Right ventricle myocardium superior (tissue), 1 donor: Measurements from ENCODE around the gene CNBP. TPM values are rescaled to one million over a fixed set of nuclear protein-coding genes. Genes with fewer than 3 reads are reported as not detected.
"Not testable (repeated sequence)": the region's sequence is repeated elsewhere in the genome, so short reads cannot be mapped to it uniquely, and the experiment has no call there.

Experiments
- ATAC-seq: fragments of 200-7000 bp; cut with Tn5 transposase; one replicate; pipeline ENCODE4 v1.9.1; 2020; ENCODE audit warnings: mild to moderate bottlenecking; ENCODE audit not compliant: poor library complexity
- DNase-seq: peaks from one replicate; pipeline ENCODE4 v3.0.0-alpha.2; 2020
- intact Hi-C: fragments of 100-400 bp; cut with DNase I; formaldehyde crosslinking; loops from one replicate; pipeline ENCODE4 v1.11.2; 2022
- total RNA-seq: library from RNA; stranded (reverse); fragmentation: NEBNext Ultra II Directional; extraction: Animal tissue kit (Norgen Biotek cat#: 25700); gene quantifications from one replicate; pipeline ENCODE4 v1.2.1, GENCODE V29; 2021
- donor health status: DM: no; HTN: yes; CAD: no; lungs with severe emphysema.

The CNBP gene
- total RNA-seq, 1 donor from 2014 or later, result 476 TPM

- DNase-seq (peak; percentile 57), ATAC-seq (peak; percentile 91)
- intact Hi-C loops, result no loop called here
Measured at GRCh38 chr3:129195731-129196256, 12.1 kb upstream of the CNBP start.

- ATAC-seq, intact Hi-C loops, DNase-seq: not testable (repeated sequence)
Measured at GRCh38 chr3:129189793-129190192, 6.1 kb upstream of the CNBP start.

GRCh38 chr3:129187857-129188256 lies 4.2 kb upstream of the CNBP start:
- ATAC-seq (no peak), DNase-seq (no peak)
- intact Hi-C loops, result no loop called here

DNA sequence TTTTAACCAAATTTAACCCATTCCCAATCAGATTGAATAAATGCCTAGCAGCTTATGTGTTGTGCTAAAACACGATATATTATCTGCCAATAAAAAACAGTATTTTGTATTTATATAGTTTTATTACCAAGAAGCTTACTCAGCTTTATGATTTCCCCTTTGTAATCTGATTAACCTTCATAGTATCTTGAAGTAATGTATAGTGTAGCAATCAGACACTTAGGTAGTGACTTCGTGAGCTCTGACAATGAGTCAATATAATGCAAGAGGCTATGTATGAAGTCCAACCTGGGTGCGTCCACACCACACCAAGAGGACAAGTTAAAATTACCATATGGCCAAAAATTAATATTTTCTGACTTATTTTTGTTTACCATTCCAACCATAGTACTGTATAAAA lies 2.1 kb upstream of the CNBP start:
- ATAC-seq, result no peak
- intact Hi-C loops, result no loop called here

DNA sequence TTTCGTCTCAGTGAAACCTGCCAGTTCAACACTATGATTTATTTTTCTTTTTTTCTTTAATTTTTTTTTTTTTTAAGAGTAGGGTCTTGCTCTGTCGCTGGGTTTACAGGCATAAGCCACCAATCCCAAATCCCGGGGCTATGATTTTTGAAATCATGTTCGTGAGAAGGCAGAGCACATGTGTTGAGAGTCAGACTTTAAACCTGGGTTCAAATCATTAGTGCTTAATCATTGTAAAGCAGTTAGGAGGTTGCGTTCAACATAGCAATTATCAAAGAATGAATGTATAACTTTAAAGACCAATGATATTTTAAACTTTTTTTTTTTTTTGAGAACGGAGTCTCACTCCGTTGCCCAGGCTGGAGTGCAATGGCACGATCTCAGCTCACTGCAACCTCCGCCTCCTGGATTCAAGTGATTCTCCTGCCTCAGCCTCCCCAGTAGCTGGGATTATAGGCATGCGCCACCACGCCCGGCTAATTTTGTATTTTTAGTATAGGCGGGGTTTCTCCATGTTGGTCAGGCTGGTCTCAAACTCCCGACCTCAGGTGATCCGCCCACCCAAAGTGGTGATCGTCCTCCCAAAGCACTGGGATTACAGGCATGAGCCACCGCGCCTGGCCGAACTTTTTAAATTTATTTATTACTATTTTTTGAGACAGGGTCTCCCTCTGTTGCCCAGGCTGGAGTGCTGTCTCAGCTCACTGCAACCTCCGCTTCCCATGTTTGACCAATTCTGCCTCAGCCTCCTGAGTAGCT lies 1.3 kb upstream of the CNBP start:
- not testable (repeated sequence) for DNase-seq, ATAC-seq
- intact Hi-C loops, result loop anchor here (5.0 kb wide), 1 partner anchor 42 kb away; no protein-coding TSS in a partner anchor

More for the DNA sequence above, 2.1 kb upstream of the CNBP start:
- DNase-seq, result no peak

GRCh38 chr3:129184396-129184657 lies 631 bp upstream of the CNBP start:
- no peak for DNase-seq
- ATAC-seq, result peak; percentile 15
- intact Hi-C loops, result loop anchor here (5.0 kb wide), 1 partner anchor 43 kb away; no protein-coding TSS in a partner anchor

DNA sequence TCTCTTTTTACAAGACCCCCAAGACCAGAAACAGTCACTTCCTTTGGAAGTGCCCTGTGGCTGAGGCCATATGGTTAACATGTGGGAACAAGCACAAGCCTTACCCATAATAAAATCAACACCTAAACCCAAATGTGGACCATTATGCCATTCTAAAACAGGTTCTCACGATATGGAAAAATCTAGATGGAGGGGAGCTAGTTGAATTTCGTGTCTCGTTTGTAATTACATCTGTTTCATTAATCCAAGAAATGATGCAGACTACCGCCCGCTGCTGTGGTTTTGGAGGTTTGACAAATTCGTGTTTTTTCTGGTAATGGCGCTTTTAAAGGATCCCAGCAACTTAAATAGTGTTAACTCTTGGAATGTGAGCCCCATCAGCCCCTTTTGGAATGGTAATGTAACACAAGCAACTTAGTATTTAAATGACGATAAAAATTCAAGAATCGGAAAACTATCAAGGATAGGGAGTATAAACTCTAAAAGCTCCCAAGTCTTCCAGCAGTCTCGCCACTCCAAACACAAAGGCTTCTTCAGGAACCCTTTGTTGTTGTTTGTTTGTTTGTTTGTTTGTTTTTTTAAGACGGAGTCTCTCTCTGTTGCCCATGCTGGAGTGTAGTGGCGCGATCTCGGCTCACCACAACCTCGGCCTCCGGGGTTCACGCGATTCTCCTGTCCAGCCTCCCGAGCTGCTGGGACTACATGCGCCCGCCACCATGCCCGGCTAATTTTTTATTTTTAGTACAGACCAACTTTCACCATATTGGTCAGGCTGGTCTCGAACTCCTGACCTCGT lies 1.1 kb downstream of the CNBP start:
- ATAC-seq (peak; percentile 9), DNase-seq (no peak)
- intact Hi-C loops, result loop anchor here (5.0 kb wide), 1 partner anchor 45 kb away; no protein-coding TSS in a partner anchor

DNA sequence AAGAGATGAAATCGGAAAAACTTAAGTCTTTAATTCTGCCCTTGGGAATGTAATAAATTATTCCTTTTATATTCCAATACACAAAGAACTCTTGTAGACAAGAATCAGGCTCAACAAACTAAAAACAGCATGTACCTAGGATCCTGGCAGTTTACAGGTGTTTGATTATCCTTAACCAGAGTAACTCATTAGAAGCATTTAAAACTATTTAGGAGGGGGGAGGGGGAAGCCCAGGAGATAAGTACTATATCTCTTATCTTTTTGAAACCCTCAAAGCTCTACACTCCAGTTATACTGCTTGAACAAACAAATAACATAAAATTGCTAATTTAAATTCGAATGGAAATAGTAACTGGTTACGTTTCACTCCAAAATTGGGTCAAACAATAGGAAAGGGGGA lies 1.9 kb downstream of the CNBP start:
- intact Hi-C loops, result loop anchor here (5.0 kb wide), 1 partner anchor 45 kb away; no protein-coding TSS in a partner anchor
- DNase-seq (no peak), ATAC-seq (no peak)

DNA sequence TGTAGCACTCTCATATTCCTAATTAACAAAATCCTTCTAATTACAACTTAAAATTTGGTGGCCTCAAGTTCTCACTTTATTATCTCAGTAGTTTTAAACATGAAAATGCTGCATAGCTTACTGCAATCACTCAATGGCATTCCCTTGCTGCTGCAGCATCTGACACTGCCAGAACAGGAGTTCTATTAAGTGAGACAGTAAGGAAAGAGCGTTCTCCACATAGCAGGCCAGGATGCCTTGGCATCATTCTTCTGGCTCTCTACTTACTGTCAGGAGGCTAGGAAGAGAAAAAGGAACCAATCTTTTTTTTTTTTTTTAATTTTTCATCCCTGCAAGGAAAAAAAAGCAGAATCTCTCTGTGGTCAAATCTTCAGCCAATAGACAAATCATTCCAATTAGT lies 3.2 kb downstream of the CNBP start:
- no peak for ATAC-seq
- no peak for DNase-seq
- intact Hi-C loops, result loop anchor here (5.0 kb wide), 1 partner anchor 47 kb away; no protein-coding TSS in a partner anchor

- ATAC-seq (no peak), DNase-seq (no peak)
- intact Hi-C loops, result no loop called here
Measured at GRCh38 chr3:129176051-129176450, 7.6 kb downstream of the CNBP start.

GRCh38 chr3:129173725-129174124 lies 10.0 kb downstream of the CNBP start:
- DNase-seq (no peak), ATAC-seq (no peak)
- intact Hi-C loops, result no loop called here

DNA sequence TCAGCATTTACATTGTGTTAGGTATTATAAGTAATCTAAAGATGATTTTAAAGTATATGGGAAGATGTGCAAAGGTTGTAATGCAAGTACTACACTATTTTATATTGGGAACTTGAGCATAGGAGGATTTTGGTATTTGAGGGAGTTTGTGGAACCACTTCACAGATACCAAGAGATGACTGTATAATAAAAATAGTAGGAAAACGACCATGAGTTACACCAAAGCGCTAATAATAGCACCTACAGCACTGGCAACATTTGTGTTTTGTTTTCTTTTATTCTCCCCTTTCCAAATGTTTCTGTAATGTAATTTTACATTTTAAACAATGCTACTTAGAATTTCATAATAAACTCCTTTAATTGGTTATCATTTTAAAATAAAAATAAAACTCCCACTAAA lies 10.5 kb downstream of the CNBP start:
- DNase-seq (no peak), ATAC-seq (peak; percentile 54)
- intact Hi-C loops, result no loop called here

GRCh38 chr3:129166579-129167332 lies 16.9 kb downstream of the CNBP start:
- no peak for DNase-seq
- intact Hi-C loops, result no loop called here
- no peak for ATAC-seq

DNA sequence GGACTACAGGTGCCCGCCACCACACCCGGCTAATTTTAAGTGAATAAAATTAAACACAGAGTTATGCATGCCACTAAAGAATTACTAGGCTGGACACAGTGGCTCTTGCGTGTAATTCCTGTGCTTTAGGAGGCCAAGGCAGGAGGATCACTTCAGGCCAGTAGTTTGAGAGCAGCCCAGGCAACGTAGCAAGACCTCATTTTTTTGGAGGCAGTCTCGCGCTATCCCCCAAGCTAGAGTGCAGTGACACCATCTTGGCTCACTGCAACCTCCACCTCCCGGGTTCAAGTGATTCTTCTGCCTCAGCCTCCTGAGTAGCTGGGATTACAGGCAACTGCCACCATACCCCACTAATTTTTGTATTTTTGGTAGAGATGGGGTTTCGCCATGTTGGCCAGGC lies 18.1 kb downstream of the CNBP start:
- DNase-seq, intact Hi-C loops, ATAC-seq: not testable (repeated sequence)

DNA sequence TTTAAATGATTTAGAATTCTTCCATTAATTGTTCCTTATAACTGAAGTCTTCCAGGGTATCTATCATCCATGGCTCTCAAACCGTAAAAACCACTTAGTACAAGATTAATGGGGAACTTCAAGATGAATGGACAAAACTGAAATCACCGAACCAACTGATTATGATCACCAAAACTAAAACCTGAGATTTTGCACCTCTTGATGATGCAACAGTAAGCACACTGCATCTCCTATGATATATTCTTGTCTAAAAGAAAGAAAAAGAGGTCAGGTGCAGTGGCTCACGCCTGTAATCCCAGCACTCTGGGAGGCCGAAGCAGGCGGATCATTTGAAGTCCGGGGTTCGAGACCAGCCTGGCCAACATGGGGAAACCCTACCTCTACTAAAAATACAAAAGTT lies 19.2 kb downstream of the CNBP start:
- intact Hi-C loops, result no loop called here
- DNase-seq, result no peak
- no peak for ATAC-seq

- ATAC-seq (no peak), DNase-seq (no peak)
- intact Hi-C loops, result no loop called here
Measured at GRCh38 chr3:129162729-129163579, 20.7 kb downstream of the CNBP start.

DNA sequence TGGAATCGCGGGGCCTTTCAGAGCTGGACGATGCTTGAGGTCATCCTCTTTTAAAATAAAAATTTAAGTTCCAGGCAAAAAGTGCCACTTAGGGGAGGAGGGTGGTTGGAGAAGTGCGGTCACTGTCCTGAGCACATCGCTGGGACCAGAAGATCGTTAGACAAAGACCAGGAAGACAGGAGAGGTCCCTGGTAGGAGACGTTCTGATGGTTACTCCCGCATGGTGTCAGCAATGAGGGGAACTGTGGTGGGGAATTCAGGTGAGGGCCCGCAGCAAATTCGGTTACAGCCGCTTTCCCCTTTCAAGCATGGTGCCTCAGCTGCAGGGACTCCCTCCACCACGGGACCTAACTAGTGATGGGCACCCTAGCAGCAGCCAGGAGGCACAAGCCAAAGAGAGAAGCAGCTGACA lies 21.8 kb downstream of the CNBP start:
- intact Hi-C loops, result no loop called here
- no peak for DNase-seq
- ATAC-seq, result peak; percentile 2
